WI38 (cell line): Measurements from ENCODE around the gene WWOX.

Experiments used
- H3K4me3 ChIP-seq: 2 replicates; pipeline ENCODE4 v1.5.1; 2011; ENCODE audit warnings: low read depth, mild to moderate bottlenecking, control low read depth, low read length
- CTCF ChIP-seq: IDR thresholded peaks from 2 replicates; pipeline ENCODE4 v1.5.1; 2012; ENCODE audit warnings: low read depth, mild to moderate bottlenecking, control low read depth, low read length

The WWOX gene

GRCh38 chr16:78102865-78103264 is 3.4 kb downstream of the WWOX start:
- no peak for TF ChIP-seq CTCF
- no peak overlapping the region for H3K4me3 ChIP-seq

GRCh38 chr16:78105517-78105916 is 6.1 kb downstream of the WWOX start:
- H3K4me3 ChIP-seq = no peak overlapping the region
- no peak for TF ChIP-seq CTCF

GRCh38 chr16:78106686-78107085 is 7.2 kb downstream of the WWOX start:
- no peak for TF ChIP-seq CTCF
- H3K4me3 ChIP-seq = no peak overlapping the region

- no peak for TF ChIP-seq CTCF
- H3K4me3 ChIP-seq = no peak overlapping the region
Observed at GRCh38 chr16:78108451-78108850, 9.0 kb downstream of the WWOX start.

GRCh38 chr16:78113258-78113657 is 13.8 kb downstream of the WWOX start:
- TF ChIP-seq CTCF = no peak
- no peak overlapping the region for H3K4me3 ChIP-seq

- TF ChIP-seq CTCF = no peak
Observed at GRCh38 chr16:78115659-78116058, 16.2 kb downstream of the WWOX start.

GRCh38 chr16:78116946-78117345 is 17.5 kb downstream of the WWOX start:
- no peak for TF ChIP-seq CTCF
- H3K4me3 ChIP-seq = no peak overlapping the region

More at GRCh38 chr16:78115659-78116058, 16.2 kb downstream of the WWOX start:
- H3K4me3 ChIP-seq = no peak overlapping the region
